Right lobe of liver (tissue), 4 donors: Measurements from ENCODE around the gene TM4SF18.

Experiments used
- CTCF ChIP-seq, 4 donors: fragments of 200-600 bp in 3 of 4; fragments of 450-650 bp in 1 of 4; IDR thresholded peaks; one replicate each; pipeline versions ENCODE4 v1.5.1 to v1.8.0; 2016 to 2022; ENCODE audit warnings: antibody characterized with exemption in 4 of 4, mild to moderate bottlenecking in 2 of 4
- POLR2A ChIP-seq: fragments of 450-650 bp; IDR thresholded peaks from one replicate; pipeline ENCODE4 v1.6.1; 2017; ENCODE audit warnings: antibody characterized with exemption, mild to moderate bottlenecking
- donor health status: DM: no; HTN: no; CAD: no.
- donor health status: DM: no; HTN: no; CAD: no.
- donor health status: DM: no; HTN: yes; CAD: no.

- TF ChIP-seq POLR2A (no peak), CTCF (IDR thresholded peaks at IDR 0.05) (no peak)
Observed at GRCh38 chr3:149292666-149293065, 40.8 kb downstream of the TM4SF18 start.
